Fibroblast of skin of left biceps (primary cell): ENCODE results near the gene PACSIN3.
A peak's percentile ranks its signal among the peaks of the same experiment; 100 is the strongest.
"Not testable (repeated sequence)": the region's sequence is repeated elsewhere in the genome, so short reads cannot be mapped to it uniquely, and the experiment has no call there.

Experiments used
- DNase-seq, 2 experiments: peaks; one replicate each; pipeline ENCODE4 v3.0.0-alpha.2; 2013; ENCODE audit warnings: low read depth in 2 of 2

Gene PACSIN3

DNA sequence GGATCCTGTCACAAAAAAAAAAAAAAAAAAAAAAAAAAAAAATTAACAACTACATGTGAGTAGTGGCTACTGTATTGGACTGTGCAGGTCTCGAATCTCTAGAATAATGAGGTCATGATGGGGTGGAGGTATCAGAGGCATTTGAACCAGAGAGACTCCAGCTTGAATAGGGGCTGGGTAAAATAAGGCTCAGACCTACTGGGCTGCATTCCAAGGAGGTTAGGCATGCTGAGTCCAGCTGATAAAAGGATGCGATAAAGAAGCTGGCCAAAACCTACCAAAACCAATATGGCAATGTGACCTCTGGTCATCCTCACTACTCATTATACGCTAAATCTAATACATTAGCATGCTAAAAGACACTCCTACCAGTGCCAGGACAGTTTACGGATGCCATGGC is 5.9 kb upstream of the PACSIN3 start:
- DNase-seq, result no peak

GRCh38 chr11:47191137-47191536 is 4.9 kb upstream of the PACSIN3 start:
- DNase-seq, result not testable (repeated sequence)

DNA sequence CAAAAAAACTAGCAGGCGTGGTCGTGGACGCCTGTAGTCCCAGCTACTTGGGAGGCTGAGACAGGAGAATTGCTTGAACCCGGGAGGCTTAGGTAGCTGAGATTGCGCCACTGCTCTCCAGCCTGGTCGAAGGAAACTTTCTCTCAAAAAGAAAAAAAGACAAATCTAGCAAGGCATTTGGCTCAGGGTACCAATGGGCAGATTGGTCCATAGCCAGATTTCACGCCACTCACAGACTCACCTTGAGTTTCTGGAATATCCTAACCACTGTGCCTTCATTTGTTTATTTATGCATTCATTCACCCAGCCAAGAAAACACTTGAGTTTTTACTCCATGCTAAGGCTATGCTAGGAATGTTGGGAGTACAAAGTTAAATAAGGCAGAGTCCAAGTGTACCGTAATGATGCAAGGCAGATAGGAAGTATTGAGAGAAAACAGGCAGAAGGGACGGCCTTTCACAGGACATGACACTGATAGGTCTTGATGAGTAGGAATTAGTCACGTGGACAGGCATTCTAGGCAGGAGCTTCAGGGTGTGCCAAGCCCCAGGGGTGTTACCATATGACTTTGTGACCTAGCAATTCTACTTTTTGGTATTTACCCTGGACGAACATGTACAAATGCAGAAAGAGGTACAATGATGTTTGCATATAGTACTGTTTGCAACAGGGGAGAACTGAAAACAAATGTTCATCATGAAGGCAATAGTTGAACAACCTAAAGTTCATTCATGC is 3.0 kb upstream of the PACSIN3 start:
- DNase-seq, result peak in 1 of 2 experiments; percentile 29

- DNase-seq, result no peak
Measured at GRCh38 chr11:47188259-47188658, 2.0 kb upstream of the PACSIN3 start.

DNA sequence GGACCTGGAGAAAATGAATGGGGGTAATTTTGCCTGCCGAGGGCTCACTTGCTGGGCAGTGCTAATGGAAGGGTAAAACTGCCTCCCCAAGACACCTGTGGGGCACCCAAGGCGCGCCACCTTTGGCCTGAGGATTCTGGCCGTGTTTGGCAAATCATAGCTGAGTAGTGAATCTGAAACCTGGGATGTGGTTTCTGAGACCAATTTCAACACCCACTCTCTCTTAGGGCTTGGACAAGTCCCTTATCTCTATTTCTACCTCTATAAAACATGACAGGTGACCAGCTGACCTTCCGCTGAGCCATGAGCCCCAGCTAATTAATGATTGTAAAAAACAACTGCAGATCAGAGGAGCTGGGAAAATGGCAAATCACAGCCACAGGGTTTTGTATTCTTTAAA is 1.5 kb upstream of the PACSIN3 start:
- DNase-seq, result no peak

DNA sequence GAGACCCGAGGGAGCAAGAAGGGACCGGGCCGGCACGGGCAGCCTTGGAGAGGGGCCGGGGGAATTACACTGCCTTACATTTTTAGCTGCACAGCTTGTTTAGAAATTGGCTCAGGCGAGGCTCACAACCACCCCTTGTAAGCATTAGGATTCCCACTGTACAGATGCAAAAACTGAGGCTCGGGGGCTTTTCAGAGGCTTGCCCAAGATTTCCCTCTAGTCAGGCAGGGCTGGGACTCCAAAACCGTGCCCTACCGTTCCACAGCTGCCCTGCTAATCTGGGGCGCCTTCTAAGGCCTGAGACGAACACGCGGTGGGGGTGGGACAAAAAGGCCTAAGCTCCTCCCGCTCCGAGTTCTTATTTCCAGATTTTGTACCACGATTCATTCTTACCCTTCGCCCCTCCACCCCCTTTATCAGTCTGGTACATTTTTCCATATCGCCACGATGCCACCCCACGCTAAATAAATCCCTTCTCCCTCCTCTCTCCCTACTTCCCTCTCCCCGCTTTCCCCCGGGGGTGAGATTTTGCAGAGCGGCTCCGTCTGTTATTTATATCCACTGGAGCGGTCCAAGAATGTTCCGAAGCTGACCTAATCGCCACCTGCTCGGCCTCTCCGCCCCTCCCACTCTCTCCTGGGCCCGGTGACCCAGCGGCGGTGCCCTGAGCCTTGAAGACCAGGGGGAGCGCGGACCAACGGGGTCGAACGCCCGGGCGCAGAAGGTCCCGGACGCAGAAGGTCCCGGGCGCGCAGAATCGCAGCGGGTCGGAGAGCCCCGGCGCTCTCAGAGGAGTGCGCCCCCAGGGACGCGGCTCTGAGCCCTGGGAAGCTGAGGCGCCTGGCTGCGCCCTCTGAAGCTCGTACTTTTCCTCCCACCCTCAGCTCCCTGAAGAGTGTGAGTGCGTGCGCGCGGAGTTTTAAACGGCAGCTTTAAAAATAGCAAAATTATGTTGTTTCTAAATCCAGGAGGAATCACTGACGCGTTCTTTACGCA is 764 bp upstream of the PACSIN3 start:
- no peak for DNase-seq

- no peak for DNase-seq
Measured at GRCh38 chr11:47185305-47186075, 744 bp downstream of the PACSIN3 start.

DNA sequence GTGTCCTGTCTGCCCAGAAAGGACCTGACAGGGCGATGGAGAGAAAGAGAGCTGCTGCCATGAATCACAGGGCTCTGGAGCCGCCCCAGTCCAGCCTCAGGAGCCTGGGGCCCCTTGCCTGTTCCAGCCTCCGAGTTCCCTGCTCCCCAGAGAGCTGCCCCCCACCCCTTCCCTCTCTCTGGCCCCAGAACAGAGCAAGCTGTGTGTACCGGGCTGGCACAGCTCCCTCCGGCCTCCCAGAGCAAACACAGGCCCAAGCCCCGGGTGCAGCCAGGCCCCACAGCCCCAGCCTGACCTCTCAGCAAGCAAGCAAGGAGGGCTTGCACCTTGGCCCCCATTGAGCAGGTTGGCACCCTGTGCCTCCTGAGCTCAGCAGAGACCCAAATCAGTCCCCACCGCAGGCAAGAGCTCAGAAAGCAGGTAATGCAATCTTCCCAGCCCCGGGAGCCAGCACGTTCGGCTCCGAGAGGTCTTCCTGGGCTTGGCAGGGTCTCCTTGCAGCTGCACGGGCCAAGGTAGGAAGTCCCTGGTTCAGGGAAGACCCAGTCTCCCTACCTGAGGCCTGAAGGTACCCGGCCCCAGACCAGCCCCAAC is 1.4 kb downstream of the PACSIN3 start:
- DNase-seq, result no peak

DNA sequence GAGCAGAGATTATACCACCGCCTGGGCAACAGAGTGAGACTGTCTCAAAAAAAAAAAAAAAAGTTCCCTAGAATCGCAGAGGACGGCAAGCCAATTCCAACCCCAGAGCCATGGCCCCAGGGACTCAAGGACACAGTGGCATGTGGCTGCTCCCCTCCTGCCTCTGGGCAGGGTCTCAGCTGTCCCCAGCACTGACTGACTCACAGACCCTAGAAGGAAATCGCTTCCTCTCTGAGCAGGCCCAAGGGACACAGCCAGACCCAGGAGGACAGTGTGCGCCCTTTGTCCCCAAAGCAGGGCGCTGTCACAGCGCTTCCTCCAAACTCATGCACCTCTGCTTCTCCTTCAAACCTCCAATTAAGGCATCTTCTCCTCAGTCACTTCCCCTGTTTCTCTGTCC is 2.3 kb downstream of the PACSIN3 start:
- no peak for DNase-seq

DNA sequence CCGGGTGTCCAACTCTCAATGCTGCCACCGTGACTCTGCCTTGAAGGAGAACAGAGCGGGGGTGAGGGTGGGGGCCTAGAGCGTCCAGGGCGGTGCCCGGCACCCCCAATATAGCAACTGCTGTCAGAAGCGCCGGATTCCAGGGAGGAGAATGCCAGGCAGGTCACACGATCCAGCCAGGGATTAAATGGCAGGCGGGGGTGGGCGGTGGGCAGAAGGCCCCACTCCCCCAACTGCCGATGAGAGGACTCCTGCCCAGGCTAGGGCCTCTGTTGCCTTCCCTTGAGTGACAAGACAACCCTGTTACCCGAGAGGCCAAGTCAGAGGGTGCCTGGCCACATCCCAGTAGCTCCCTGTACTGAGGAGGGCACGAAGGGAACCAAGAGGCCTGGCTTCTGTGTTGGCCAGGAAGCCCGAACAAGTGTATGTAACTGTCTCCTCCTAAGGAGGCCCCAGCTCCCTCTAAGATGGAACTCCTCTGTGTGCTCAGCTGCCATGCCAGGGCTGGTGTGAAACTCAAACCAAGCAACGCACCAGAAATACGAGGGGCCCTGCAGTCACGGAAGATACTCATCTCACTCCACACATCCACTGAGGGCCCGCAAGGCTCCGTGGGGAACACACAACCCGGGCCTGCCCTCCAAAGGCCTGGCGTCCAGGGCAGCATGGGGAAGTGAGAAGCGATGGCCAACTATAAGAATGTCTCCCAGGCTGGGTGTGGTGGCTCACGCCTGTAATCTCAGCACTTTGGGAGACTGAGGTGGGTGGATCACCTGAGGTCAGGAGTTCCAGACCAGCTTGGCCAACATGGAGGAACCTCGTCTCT is 3.0 kb downstream of the PACSIN3 start:
- DNase-seq, result no peak

DNA sequence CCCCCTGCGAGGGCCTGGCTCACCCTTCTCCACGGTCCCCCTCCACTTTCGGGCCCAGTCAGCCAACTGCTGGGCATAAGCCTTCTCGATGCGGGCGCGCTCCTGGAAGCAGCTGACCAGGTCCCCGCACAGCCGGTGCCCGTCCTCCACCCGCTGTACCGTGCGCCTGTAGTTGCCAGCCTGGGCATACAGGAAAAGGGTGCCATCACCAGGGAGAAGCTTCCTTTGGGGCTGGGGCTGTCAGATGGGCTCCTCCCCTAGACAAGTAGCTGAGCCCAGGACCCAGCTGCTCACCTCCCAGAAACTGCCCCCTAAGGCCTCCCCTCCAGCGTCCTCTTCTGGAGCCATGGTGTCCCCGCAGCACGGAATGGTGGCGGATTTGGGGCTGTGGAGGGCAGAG is 3.9 kb downstream of the PACSIN3 start:
- DNase-seq, result no peak

- no peak for DNase-seq
Measured at GRCh38 chr11:47181271-47181670, 5.0 kb downstream of the PACSIN3 start.

GRCh38 chr11:47180006-47180787 is 6.0 kb downstream of the PACSIN3 start:
- no peak for DNase-seq

DNA sequence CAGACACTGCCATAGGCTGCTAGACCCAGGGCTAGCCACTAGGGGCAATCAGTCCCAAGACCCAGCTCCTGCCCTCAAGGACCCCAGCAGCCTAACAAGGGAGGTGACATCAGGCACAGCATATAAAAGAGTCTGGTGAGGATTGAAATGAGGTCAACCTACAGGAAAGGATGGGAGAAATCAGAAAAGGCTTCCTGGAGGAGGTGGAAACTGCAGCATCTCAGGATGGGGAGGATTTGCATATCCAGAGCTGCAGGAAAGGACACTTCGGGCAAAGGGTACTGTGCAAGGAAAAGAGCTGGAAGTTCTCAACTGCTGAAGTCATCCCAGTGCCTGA is 6.6 kb downstream of the PACSIN3 start:
- DNase-seq, result no peak

DNA sequence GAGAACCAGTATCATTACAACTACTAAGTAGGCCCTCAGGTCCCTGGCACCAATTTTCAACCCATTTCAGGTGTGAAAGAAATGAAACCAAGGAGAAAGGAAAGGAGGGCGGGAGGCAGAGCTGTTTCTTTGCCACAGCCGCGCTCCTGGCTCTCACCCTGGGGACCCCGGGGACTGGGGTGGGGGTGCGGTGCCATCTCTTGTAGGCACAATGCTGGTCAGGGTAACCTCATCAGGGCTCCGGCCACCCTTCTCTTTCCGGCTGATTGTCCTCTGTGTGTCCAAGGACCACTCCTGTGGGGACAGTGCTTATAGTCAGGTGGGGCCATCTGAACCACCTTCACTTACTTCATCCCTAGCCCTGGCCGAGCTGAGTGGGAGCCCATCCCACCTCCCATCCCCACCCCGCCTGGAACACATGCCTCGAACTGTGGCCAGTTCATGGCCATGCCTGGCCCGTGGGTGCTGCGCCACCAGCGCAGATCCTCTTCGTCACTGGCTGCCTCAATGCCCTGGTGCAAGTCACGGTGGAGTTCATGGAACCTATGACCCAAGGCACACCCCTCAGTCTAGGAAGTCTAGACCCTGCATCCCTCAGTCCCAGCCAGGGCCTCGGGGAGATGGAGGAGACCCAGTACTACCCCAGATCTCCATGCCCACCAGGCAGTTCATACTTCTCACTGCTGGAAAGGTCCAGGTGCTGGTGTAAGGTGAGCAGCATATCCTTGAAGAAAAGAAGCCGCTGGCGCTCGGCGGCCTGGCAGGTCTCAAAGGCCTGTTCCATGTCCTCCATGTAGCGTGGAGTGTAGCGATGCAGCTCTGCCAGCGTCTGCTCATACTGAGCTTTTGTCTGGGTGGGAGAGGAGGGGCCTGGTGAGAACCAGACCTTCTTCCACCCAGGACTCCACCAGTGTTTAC is 7.2 kb downstream of the PACSIN3 start:
- no peak for DNase-seq

DNA sequence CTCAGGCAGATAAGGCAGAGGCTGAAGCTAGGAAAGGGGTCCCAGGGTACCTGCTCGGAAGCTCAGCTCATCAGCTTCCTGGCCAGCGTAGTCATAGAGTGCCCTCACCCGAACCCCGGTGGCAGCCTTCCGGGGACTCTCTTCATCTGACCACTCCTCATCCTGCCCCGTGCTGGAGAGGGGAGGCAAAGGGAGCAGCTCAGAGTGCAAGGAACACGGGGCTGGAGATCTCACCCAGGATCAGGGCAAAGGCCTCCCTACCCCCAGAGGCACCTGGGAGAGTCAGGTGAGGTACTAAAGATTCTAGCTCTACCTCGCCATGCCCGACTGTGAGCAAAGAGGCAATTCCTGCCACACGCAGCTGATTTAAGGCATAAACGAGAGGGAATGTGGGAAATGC is 7.9 kb downstream of the PACSIN3 start:
- DNase-seq, result no peak

GRCh38 chr11:47177846-47178245 is 8.4 kb downstream of the PACSIN3 start:
- no peak for DNase-seq

DNA sequence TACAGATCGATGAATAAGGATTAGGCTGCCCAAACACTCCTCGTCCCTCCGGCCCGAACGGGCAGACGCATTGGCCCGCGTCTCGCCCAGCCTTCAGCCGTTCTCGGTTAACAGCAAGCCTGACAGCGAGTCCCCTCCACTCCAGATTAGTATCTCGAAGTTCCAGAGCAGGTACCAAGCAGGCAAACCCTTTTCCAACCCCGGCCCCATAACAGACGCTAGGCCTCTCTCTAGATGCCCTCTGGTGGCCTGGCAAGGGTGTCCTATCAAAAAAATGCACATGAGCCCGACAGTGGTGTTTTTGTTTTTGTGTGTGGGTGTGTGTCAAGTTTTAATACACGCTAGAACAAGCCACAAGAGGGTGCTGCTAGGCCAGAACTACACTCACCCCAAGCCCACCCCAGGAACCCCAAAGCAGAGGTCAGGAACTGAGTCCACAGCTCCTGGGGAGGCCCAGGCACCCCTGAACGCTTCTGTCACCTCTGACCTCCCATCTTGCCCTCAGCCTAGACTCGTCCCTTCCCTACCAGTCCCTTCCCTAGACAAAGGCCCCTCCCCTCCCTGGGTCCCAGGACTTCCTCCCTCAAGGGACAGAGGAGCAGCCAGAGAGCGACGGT is 8.9 kb downstream of the PACSIN3 start:
- DNase-seq, result peak in 1 of 2 experiments; percentile 39
